ENCODE data around the gene SDCCAG8.

GRCh38 chr1:243388276-243388675 is 132.4 kb downstream of the SDCCAG8 start:
- no peak for TF ChIP-seq GATA2 (IDR thresholded peaks at IDR 0.05; ENCODE audit: low read depth, low read length)
- no peak for TF ChIP-seq GATA3 (IDR thresholded peaks at IDR 0.05; ENCODE audit: low read depth, low read length)

Measured in SH-SY5Y (cell line).